Measurements from ENCODE around the gene DRC3. TPM values are rescaled to one million over a fixed set of nuclear protein-coding genes. Genes with fewer than 3 reads are reported as not detected.
"Not testable (repeated sequence)": the region's sequence is repeated elsewhere in the genome, so short reads cannot be mapped to it uniquely, and the experiment has no call there.

Gene DRC3
- total and polyA plus RNA-seq, 2 experiments from 2014 or later = 1.1 to 1.8 TPM

GRCh38 chr17:17952691-17953090 is 20.0 kb upstream of the DRC3 start:
- Histone ChIP-seq H3K79me2 (peaks cover 81% of the 10 kb centered on the region), H3K4me1 (ENCODE audit: insufficient read depth) (no peaks in the 10 kb centered on the region), H2AFZ (no peak overlapping the region), H3K27me3 (no peaks in the 10 kb centered on the region), H3K4me2 (no peak overlapping the region), H3K4me3 (no peak overlapping the region), H3K36me3 (replicated peaks; ENCODE audit: insufficient read depth, low read depth) (no peaks in the 10 kb centered on the region), H3K27ac (no peak overlapping the region), H3K9me3 (ENCODE audit: low read depth) (no peaks in the 10 kb centered on the region), H3K9me2 (replicated peaks; ENCODE audit: insufficient read depth) (no peaks in the 10 kb centered on the region), H4K20me1 (ENCODE audit: insufficient read depth, poor library complexity, severe bottlenecking) (no peaks in the 10 kb centered on the region)
- TF ChIP-seq EZH2 (IDR thresholded peaks at IDR 0.05; ENCODE audit: borderline replicate concordance) = no peak
- TF ChIP-seq EZH2phosphoT487 (IDR thresholded peaks at IDR 0.05; ENCODE audit: low read depth, severe bottlenecking, unreplicated experiment) = no peak
- TF ChIP-seq, protein P1, sequence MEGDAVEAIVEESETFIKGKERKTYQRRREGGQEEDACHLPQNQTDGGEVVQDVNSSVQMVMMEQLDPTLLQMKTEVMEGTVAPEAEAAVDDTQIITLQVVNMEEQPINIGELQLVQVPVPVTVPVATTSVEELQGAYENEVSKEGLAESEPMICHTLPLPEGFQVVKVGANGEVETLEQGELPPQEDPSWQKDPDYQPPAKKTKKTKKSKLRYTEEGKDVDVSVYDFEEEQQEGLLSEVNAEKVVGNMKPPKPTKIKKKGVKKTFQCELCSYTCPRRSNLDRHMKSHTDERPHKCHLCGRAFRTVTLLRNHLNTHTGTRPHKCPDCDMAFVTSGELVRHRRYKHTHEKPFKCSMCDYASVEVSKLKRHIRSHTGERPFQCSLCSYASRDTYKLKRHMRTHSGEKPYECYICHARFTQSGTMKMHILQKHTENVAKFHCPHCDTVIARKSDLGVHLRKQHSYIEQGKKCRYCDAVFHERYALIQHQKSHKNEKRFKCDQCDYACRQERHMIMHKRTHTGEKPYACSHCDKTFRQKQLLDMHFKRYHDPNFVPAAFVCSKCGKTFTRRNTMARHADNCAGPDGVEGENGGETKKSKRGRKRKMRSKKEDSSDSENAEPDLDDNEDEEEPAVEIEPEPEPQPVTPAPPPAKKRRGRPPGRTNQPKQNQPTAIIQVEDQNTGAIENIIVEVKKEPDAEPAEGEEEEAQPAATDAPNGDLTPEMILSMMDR (IDR thresholded peaks at IDR 0.05; ENCODE audit: poor library complexity) = no peak
- DNase-seq (ENCODE audit: low spot score) = no peak
- WGBS (ENCODE audit: low lambda C conversion rate, missing lambda C conversion rate) = 89% methylated on average over 3 of the region's 3 CpGs

- Histone ChIP-seq H3K27ac (no peak overlapping the region), H3K9me3 (ENCODE audit: low read depth) (no peaks in the 10 kb centered on the region), H3K4me1 (ENCODE audit: insufficient read depth) (peaks cover 5% of the 10 kb centered on the region), H4K20me1 (ENCODE audit: insufficient read depth, poor library complexity, severe bottlenecking) (no peaks in the 10 kb centered on the region), H3K9me2 (replicated peaks; ENCODE audit: insufficient read depth) (no peaks in the 10 kb centered on the region), H2AFZ (no peak overlapping the region), H3K4me2 (no peak overlapping the region), H3K27me3 (no peaks in the 10 kb centered on the region), H3K36me3 (replicated peaks; ENCODE audit: insufficient read depth, low read depth) (no peaks in the 10 kb centered on the region), H3K4me3 (no peak overlapping the region), H3K79me2 (peaks cover 74% of the 10 kb centered on the region)
- no peak for DNase-seq (ENCODE audit: low spot score)
- 100% methylated on average over 3 of the region's 3 CpGs for WGBS (ENCODE audit: low lambda C conversion rate, missing lambda C conversion rate)
- TF ChIP-seq, protein P1 (IDR thresholded peaks at IDR 0.05; ENCODE audit: poor library complexity) = no peak
- TF ChIP-seq EZH2phosphoT487 (IDR thresholded peaks at IDR 0.05; ENCODE audit: low read depth, severe bottlenecking, unreplicated experiment) (no peak), EZH2 (IDR thresholded peaks at IDR 0.05; ENCODE audit: borderline replicate concordance) (no peak)
Measured at GRCh38 chr17:17954079-17954478, 18.6 kb upstream of the DRC3 start.

DNA sequence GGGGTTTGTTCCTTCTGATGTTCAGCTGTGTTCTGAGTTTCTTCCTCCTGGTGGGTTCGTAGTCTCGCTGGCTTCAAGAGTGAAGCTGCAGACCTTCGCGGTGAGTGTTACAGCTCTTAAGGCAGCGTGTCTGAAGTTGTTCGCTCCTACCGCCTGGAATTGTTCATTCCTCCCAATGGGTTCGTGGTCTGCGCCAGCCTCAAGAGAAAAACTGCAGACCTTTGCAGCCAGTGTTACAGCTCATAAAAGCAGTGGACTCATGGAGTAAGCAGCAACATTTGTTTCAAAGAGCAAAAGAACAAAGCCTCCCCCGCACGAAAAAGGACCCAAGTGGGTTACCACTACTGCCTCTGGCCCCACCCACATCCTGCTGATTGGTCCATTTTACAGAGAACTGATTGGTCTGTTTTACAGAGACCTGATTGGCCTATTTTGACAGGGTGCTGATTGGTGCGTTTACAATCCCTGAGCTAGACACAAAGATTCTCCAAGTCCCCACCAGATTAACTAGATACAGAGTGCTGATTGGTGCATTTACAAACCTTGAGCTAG is 16.8 kb upstream of the DRC3 start:
- peaks cover 18% of the 10 kb centered on the region for H3K4me1 ChIP-seq (ENCODE audit: insufficient read depth)
- not testable (repeated sequence) for H3K9me2 ChIP-seq (replicated peaks; ENCODE audit: insufficient read depth); H2AFZ ChIP-seq; DNase-seq (ENCODE audit: low spot score); H3K4me2 ChIP-seq; H3K9me3 ChIP-seq (ENCODE audit: low read depth); H4K20me1 ChIP-seq (ENCODE audit: insufficient read depth, poor library complexity, severe bottlenecking); H3K4me3 ChIP-seq; H3K27me3 ChIP-seq; H3K27ac ChIP-seq; H3K36me3 ChIP-seq (replicated peaks; ENCODE audit: insufficient read depth, low read depth)
- H3K79me2 ChIP-seq = peaks cover 75% of the 10 kb centered on the region
- 97% methylated on average over 12 of the region's 12 CpGs for whole genome bisulfite sequencing (ENCODE audit: low lambda C conversion rate, missing lambda C conversion rate)

DNA sequence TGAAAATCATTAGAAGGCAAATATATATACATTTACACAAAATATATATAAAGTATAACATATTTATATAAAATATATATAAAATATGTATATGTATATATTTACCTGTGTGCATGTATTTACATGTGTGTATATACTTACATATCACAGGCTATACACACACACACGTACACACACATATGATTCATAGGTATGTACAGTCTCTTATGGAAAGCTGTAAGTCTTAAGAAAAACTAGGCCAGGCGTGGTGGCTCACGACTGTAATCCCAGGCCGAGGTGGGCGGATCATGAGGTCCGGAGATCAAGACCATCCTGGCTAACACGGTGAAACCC is 15.1 kb upstream of the DRC3 start:
- Histone ChIP-seq H4K20me1 (ENCODE audit: insufficient read depth, poor library complexity, severe bottlenecking) (peaks cover 6% of the 10 kb centered on the region), H3K9me3 (ENCODE audit: low read depth) (no peaks in the 10 kb centered on the region), H3K27ac (peak overlapping the region; percentile 79), H3K27me3 (no peaks in the 10 kb centered on the region), H2AFZ (no peak overlapping the region), H3K36me3 (replicated peaks; ENCODE audit: insufficient read depth, low read depth) (no peaks in the 10 kb centered on the region), H3K4me3 (no peak overlapping the region), H3K9me2 (replicated peaks; ENCODE audit: insufficient read depth) (no peaks in the 10 kb centered on the region), H3K4me2 (no peak overlapping the region), H3K4me1 (ENCODE audit: insufficient read depth) (peaks cover 18% of the 10 kb centered on the region), H3K79me2 (peaks cover 80% of the 10 kb centered on the region)
- no peak for TF ChIP-seq EZH2phosphoT487 (IDR thresholded peaks at IDR 0.05; ENCODE audit: low read depth, severe bottlenecking, unreplicated experiment)
- TF ChIP-seq, protein P1 (IDR thresholded peaks at IDR 0.05; ENCODE audit: poor library complexity) = no peak
- no peak for TF ChIP-seq EZH2 (IDR thresholded peaks at IDR 0.05; ENCODE audit: borderline replicate concordance)
- 88% methylated on average over 7 of the region's 7 CpGs for WGBS (ENCODE audit: low lambda C conversion rate, missing lambda C conversion rate)
- no peak for DNase-seq (ENCODE audit: low spot score)
